H1 (cell line): ENCODE measurements around the gene SRSF2. TPM values are rescaled to one million over a fixed set of nuclear protein-coding genes. Genes with fewer than 3 reads are reported as not detected.

ENCODE experiments used
- CTCF ChIA-PET: fragments of 300-600 bp; sonication (Branson Sonifier 250); formaldehyde crosslinking; loops from one replicate; lab custom pipeline; 2021; ENCODE audit not compliant: partially characterized antibody; lab: Charles Lee
- POLR2A ChIA-PET: fragments of 300-600 bp; sonication (Branson Sonifier 250); formaldehyde crosslinking; loops from one replicate; lab custom pipeline; 2021; ENCODE audit warnings: inconsistent platforms; ENCODE audit not compliant: partially characterized antibody; lab: Charles Lee
- DNase-seq, 2 experiments: peaks; one replicate each; pipeline versions ENCODE4 v3.0.0 to v3.0.0-alpha.2; 2010 to 2022; ENCODE audit warnings: low spot score in 2 of 2, low read depth in 1 of 2, mixed read lengths in 1 of 2
- FAIRE-seq: peaks from 2 replicates; lab custom pipeline; 2011; peaks lifted over from hg19 to GRCh38; lab: Jason Lieb, UNC
- H2AFZ ChIP-seq: 2 replicates; pipeline ENCODE4 v1.8.1; 2012; ENCODE audit warnings: low read length, inconsistent platforms
- H2AK5ac ChIP-seq: 2 replicates; pipeline ENCODE4 v1.6.1; 2013; ENCODE audit warnings: low read depth, low read length
- H2BK120ac ChIP-seq: replicated peaks from 2 replicates; pipeline ENCODE3; 2013; ENCODE audit warnings: low read depth, low read length, inconsistent platforms
- H2BK12ac ChIP-seq: 2 replicates; pipeline ENCODE4 v1.6.1; 2013; ENCODE audit warnings: low read depth, low read length
- H2BK15ac ChIP-seq: 2 replicates; pipeline ENCODE4 v1.6.1; 2013; ENCODE audit warnings: low read length
- H2BK20ac ChIP-seq: 2 replicates; pipeline ENCODE4 v1.6.1; 2013; ENCODE audit warnings: low read length
- H2BK5ac ChIP-seq: 2 replicates; pipeline ENCODE4 v1.6.1; 2013; ENCODE audit warnings: low read depth, low read length
- H3K14ac ChIP-seq: 2 replicates; pipeline ENCODE4 v1.6.1; 2013; ENCODE audit warnings: inconsistent platforms; ENCODE audit not compliant: insufficient read length
- H3K18ac ChIP-seq: 2 replicates; pipeline ENCODE4 v1.6.1; 2013; ENCODE audit warnings: low read length; ENCODE audit errors: extremely low read depth
- H3K23ac ChIP-seq: 2 replicates; pipeline ENCODE4 v1.6.1; 2013; ENCODE audit warnings: inconsistent platforms; ENCODE audit not compliant: insufficient read length
- H3K23me2 ChIP-seq: 2 replicates; pipeline ENCODE4 v1.6.1; 2013; ENCODE audit warnings: low read depth, low read length
- H3K27ac ChIP-seq: 2 replicates; pipeline ENCODE4 v1.6.1; 2011; ENCODE audit warnings: low read depth, low read length, inconsistent platforms
- H3K27me3 ChIP-seq, 4 experiments: replicated peaks in 1 of 4; 1 replicate in 1 of 4; 2 replicates in 3 of 4; pipeline versions ENCODE4 v1.6.1 to v1.8.1; 2011 to 2013; ENCODE audit warnings: low read length in 3 of 4, mild to moderate bottlenecking in 3 of 4, inconsistent platforms in 2 of 4, mixed read lengths in 2 of 4, moderate library complexity in 1 of 4; ENCODE audit not compliant: control insufficient read depth in 3 of 4, insufficient read depth in 3 of 4; ENCODE audit errors: extremely low read depth in 1 of 4
- H3K36me3 ChIP-seq, 4 experiments: 2 replicates each; pipeline versions ENCODE4 v1.6.1 to v1.8.1; 2011 to 2013; ENCODE audit warnings: mild to moderate bottlenecking in 4 of 4, low read length in 3 of 4, moderate library complexity in 2 of 4, control low read depth in 1 of 4, inconsistent platforms in 1 of 4; ENCODE audit not compliant: insufficient read depth in 4 of 4, control insufficient read depth in 2 of 4
- H3K4ac ChIP-seq: replicated peaks from 2 replicates; pipeline ENCODE3; 2013; ENCODE audit warnings: low read length, low read depth, mixed read lengths, inconsistent platforms; ENCODE audit not compliant: insufficient read length
- H3K4me1 ChIP-seq, 4 experiments: replicated peaks in 1 of 4; 1 replicate in 1 of 4; 2 replicates in 3 of 4; pipeline versions ENCODE4 v1.6.1 to v1.8.1; 2011 to 2013; ENCODE audit warnings: low read length in 3 of 4, inconsistent platforms in 2 of 4, mixed read lengths in 1 of 4; ENCODE audit not compliant: insufficient read depth in 4 of 4, control insufficient read depth in 3 of 4
- H3K4me2 ChIP-seq, 2 experiments: 2 replicates each; pipeline versions ENCODE4 v1.6.1 to v1.8.1; 2011 to 2013; ENCODE audit warnings: low read depth in 2 of 2, low read length in 2 of 2, control low read depth in 1 of 2, inconsistent platforms in 1 of 2, mild to moderate bottlenecking in 1 of 2; ENCODE audit not compliant: insufficient read depth in 1 of 2
- H3K4me3 ChIP-seq, 4 experiments: fragments of 200-600, 300-600 bp in 1 of 4; sonication (generic), shearing (Covaris generic), sonication (Bioruptor Twin) in 1 of 4; 2 replicates each; pipeline versions ENCODE4 v1.5.1 to v1.8.1; 2011 to 2016; ENCODE audit warnings: low read length in 4 of 4, low read depth in 3 of 4, control low read depth in 2 of 4, inconsistent platforms in 2 of 4, mild to moderate bottlenecking in 2 of 4, mixed read lengths in 1 of 4, moderate library complexity in 1 of 4; ENCODE audit not compliant: insufficient read depth in 2 of 4; ENCODE audit errors: extremely low read depth in 1 of 4
- H3K56ac ChIP-seq: replicated peaks from 2 replicates; pipeline ENCODE3; 2013; ENCODE audit warnings: low read depth, mild to moderate bottlenecking, mixed read lengths, low read length, inconsistent platforms; ENCODE audit not compliant: insufficient read length
- H3K79me1 ChIP-seq: 2 replicates; pipeline ENCODE4 v1.6.1; 2013; ENCODE audit warnings: low read depth, low read length, control low read depth
- H3K79me2 ChIP-seq, 2 experiments: 2 replicates each; pipeline versions ENCODE4 v1.6.1 to v1.8.1; 2012 to 2013; ENCODE audit warnings: low read length in 2 of 2, mild to moderate bottlenecking in 2 of 2, inconsistent platforms in 1 of 2; ENCODE audit not compliant: insufficient read depth in 2 of 2, control insufficient read depth in 1 of 2
- H3K9ac ChIP-seq, 4 experiments: replicated peaks in 1 of 4; 1 replicate in 1 of 4; 2 replicates in 3 of 4; pipeline versions ENCODE4 v1.6.1 to v1.8.1; 2011 to 2013; ENCODE audit warnings: low read depth in 3 of 4, low read length in 3 of 4, control low read depth in 2 of 4, mild to moderate bottlenecking in 2 of 4, moderate library complexity in 2 of 4, inconsistent platforms in 1 of 4; ENCODE audit errors: extremely low read depth in 1 of 4
- H3K9me3 ChIP-seq, 2 experiments: 2 replicates each; pipeline versions ENCODE4 v1.6.1 to v1.8.1; 2012 to 2013; ENCODE audit warnings: mild to moderate bottlenecking in 2 of 2, moderate library complexity in 2 of 2, control low read depth in 1 of 2, inconsistent platforms in 1 of 2, low read depth in 1 of 2, low read length in 1 of 2, mixed read lengths in 1 of 2; ENCODE audit not compliant: insufficient read depth in 2 of 2
- H4K20me1 ChIP-seq, 2 experiments: replicated peaks in 1 of 2; 2 replicates each; pipeline versions ENCODE3 to v1.8.1; 2011 to 2013; ENCODE audit warnings: inconsistent platforms in 2 of 2, low read length in 2 of 2, mild to moderate bottlenecking in 1 of 2; ENCODE audit not compliant: insufficient read depth in 2 of 2, control insufficient read depth in 1 of 2
- H4K5ac ChIP-seq: 2 replicates; pipeline ENCODE4 v1.6.1; 2013; ENCODE audit warnings: low read length, low read depth, mixed read lengths, inconsistent platforms; ENCODE audit not compliant: insufficient read length
- H4K8ac ChIP-seq: 2 replicates; pipeline ENCODE4 v1.8.0; 2013; ENCODE audit warnings: mild to moderate bottlenecking, moderate library complexity, low read length, inconsistent platforms; ENCODE audit not compliant: insufficient read depth; ENCODE audit errors: extremely low read depth
- H4K91ac ChIP-seq: replicated peaks from 2 replicates; pipeline ENCODE3; 2013; ENCODE audit warnings: low read length, mixed read lengths, inconsistent platforms; ENCODE audit not compliant: insufficient read length
- CEBPB ChIP-seq: IDR thresholded peaks from 2 replicates; pipeline ENCODE4 v1.6.1; 2012; ENCODE audit warnings: low read depth, low read length
- MAX ChIP-seq: IDR thresholded peaks from 2 replicates; pipeline ENCODE4 v1.6.1; 2012; ENCODE audit warnings: inconsistent platforms
- RAD21 ChIP-seq, 2 experiments: IDR thresholded peaks in 1 of 2; conservative IDR thresholded peaks in 1 of 2; 2 replicates each; pipeline ENCODE4 v1.6.1; 2011; ENCODE audit warnings: low read depth in 2 of 2, low read length in 2 of 2, improper control_type of control experiment in 1 of 2, inconsistent platforms in 1 of 2, mild to moderate bottlenecking in 1 of 2, moderate library complexity in 1 of 2
- SIN3A ChIP-seq, 2 experiments: IDR thresholded peaks in 1 of 2; conservative IDR thresholded peaks in 1 of 2; 2 replicates each; pipeline ENCODE4 v1.6.1; 2011 to 2012; ENCODE audit warnings: low read length in 2 of 2, improper control_type of control experiment in 1 of 2, low read depth in 1 of 2, mild to moderate bottlenecking in 1 of 2
- SIRT6 ChIP-seq: IDR thresholded peaks from one replicate; pipeline ENCODE4 v1.7.1; 2012; ENCODE audit warnings: low read length, inconsistent platforms
- SP2 ChIP-seq: IDR thresholded peaks from 2 replicates; pipeline ENCODE4 v1.6.1; 2012; ENCODE audit warnings: mild to moderate bottlenecking, low read length, inconsistent platforms
- WGBS, 2 experiments: shearing (Covaris generic) in 1 of 2; methylation state at CpG; one replicate each; pipeline versions ENCODE4 v1.1.6 to v1.1.7; 2013 to 2015; ENCODE audit warnings: low lambda C conversion rate in 2 of 2, mixed read lengths in 2 of 2, inconsistent platforms in 1 of 2, low coverage in 1 of 2, missing lambda C conversion rate in 1 of 2; ENCODE audit not compliant: insufficient replicate concordance in 2 of 2, insufficient coverage in 1 of 2, insufficient read length in 1 of 2; ENCODE audit errors: extremely low coverage in 1 of 2, missing lambda C conversion rate in 1 of 2; 5-methylcytosine and 5-hydroxymethylcytosine counted together
- polyA plus RNA-seq, 7 experiments: library from polyadenylated mRNA; depleted of rRNA in 3 of 7; stranded (reverse) in 5 of 7; unstranded in 2 of 7; fragments of >200 nt in 5 of 7; fragments of 200-250 nt in 2 of 7; gene quantifications; 1 replicate in 5 of 7; 2 replicates in 1 of 7; 4 replicates in 1 of 7; pipeline versions ENCODE4 v1.2.1 to v1.2.3, GENCODE V29; 2011 to 2013; ENCODE audit warnings: missing spikeins in 2 of 7, mixed read lengths in 2 of 7
- total RNA-seq: library from RNA; stranded (reverse); fragmentation: NEBNext Ultra II Directional; extraction: Animal tissue kit (Norgen Biotek cat#: 25700); gene quantifications from 2 replicates; pipeline ENCODE4 v1.2.1, GENCODE V29; 2021

Gene SRSF2
- total and polyA plus RNA-seq, 2 of the 8 experiments (the other 6 are each of a cell fraction or from before 2014, with no cell fraction given) = 397 to 401 TPM

DNA sequence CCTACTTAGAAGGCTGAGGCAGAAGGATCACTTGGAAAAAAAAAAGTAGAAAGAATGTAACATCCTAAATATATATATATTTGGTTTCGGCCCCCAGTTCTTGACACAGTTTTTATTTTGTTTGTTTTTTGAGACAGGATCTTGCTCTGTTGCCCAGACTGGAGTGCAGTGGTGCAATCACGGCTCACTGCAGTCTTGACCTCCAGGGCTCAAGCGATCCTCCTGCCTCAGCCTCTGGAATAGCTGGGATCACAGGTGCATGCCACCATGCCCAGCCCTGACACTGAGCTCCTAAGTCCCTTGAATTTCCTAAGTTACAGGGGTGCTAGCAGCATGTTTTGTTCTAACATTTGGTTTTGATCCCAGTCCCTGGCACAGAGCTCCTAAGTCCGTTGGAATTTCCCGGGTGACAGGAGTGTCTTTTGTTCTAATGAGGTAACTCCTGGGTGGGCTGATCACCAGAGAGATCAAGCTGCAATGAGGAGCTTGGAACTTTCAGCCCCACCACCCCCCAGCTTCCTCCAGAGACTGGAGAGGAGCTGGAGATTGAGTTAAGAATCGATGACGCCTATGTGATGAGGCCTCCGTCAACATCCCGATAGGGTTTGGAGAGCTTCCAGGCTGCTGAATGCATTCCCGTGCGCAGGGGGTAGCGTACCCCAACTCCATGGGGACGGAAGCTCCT is 46.4 kb downstream of the SRSF2 start:
- Histone ChIP-seq H2AK5ac (no peak overlapping the region), H3K9me3 (no peaks in the 10 kb centered on the region), H3K4me1 (peaks cover 0 to 9% (median 4%) of the 10 kb centered on the region in 4 experiments; a peak in 6 of 7 replicates), H4K91ac (no peak overlapping the region), H3K56ac (no peak overlapping the region), H3K79me1 (no peaks in the 10 kb centered on the region), H4K5ac (no peak overlapping the region), H2BK20ac (no peak overlapping the region), H3K18ac (no peak overlapping the region), H2BK12ac (no peak overlapping the region), H3K36me3 (no peaks in the 10 kb centered on the region), H3K4me2 (no peak overlapping the region), H3K4ac (no peak overlapping the region), H3K23me2 (no peaks in the 10 kb centered on the region), H3K27ac (no peak overlapping the region), H4K20me1 (no peaks in the 10 kb centered on the region), H3K27me3 (no peaks in the 10 kb centered on the region; a peak in 1 of 7 replicates), H4K8ac (no peak overlapping the region; the same call in 1 of the 2 replicates), H3K79me2 (no peaks in the 10 kb centered on the region), H2AFZ (no peak overlapping the region), H2BK15ac (no peak overlapping the region), H3K23ac (no peak overlapping the region), H2BK120ac (no peak overlapping the region), H2BK5ac (no peak overlapping the region), H3K4me3 (no peak overlapping the region), H3K9ac (no peak overlapping the region), H3K14ac (no peak overlapping the region)
- DNase-seq = no peak
- WGBS, 2 experiments = 92% methylated on average over 13 of the region's 13 CpGs; no CpG with 5 or more reads in 1 of the 2 experiments
- TF ChIP-seq SIRT6 (no peak), RAD21 (IDR thresholded peaks at IDR 0.05 in 1 of 2, conservative IDR thresholded peaks at IDR 0.05 in 1 of 2; ENCODE audit: low read depth in 2 of 2, low read length in 2 of 2) (no peak), SIN3A (conservative IDR thresholded peaks at IDR 0.05 in 1 of 2, IDR thresholded peaks at IDR 0.05 in 1 of 2; ENCODE audit: low read depth in 1 of 2, low read length in 2 of 2) (no peak), MAX (no peak), CEBPB (no peak), SP2 (no peak)
- POLR2A ChIA-PET = interaction anchor here (1.2 kb wide), 2 partner anchors 18 to 132 kb away, joined by 3 to 4 read pairs; no protein-coding TSS in a partner anchor
- CTCF ChIA-PET = interaction anchor here (0.6 to 13.1 kb wide), 7 partner anchors 10 to 299 kb away, joined by 3 to 155 read pairs (median 4); partner anchors contain the start of gene MXRA7
- FAIRE-seq = no peak
